HepG2 (cell line): ENCODE measurements around the gene PSMA7. TPM values are rescaled to one million over a fixed set of nuclear protein-coding genes. Genes with fewer than 3 reads are reported as not detected.

Experiments
- CENPBD1 ChIP-seq: sonication (generic); formaldehyde crosslinking; IDR thresholded peaks from 2 replicates; pipeline ENCODE4 v1.8.0; 2022; ENCODE audit warnings: missing genetic modification reagents, low read depth, mild to moderate bottlenecking, borderline replicate concordance
- DPF2 ChIP-seq: sonication (generic); formaldehyde crosslinking; IDR thresholded peaks from 2 replicates; pipeline ENCODE4 v1.4.0; 2020; ENCODE audit warnings: mild to moderate bottlenecking, low read depth, missing genetic modification reagents, borderline replicate concordance
- HOMEZ ChIP-seq: IDR thresholded peaks from 2 replicates; pipeline ENCODE4 v1.6.1; 2016; ENCODE audit warnings: low read depth
- NPAS2 ChIP-seq: sonication (generic); formaldehyde crosslinking; IDR thresholded peaks from 2 replicates; pipeline ENCODE4 v1.8.0; 2022; ENCODE audit warnings: mild to moderate bottlenecking, missing genetic modification reagents, borderline replicate concordance
- RFX5 ChIP-seq: IDR thresholded peaks from 2 replicates; pipeline ENCODE4 v1.6.1; 2011; ENCODE audit warnings: low read depth, low read length, improper control_type of control experiment
- SAP130 ChIP-seq: IDR thresholded peaks from 2 replicates; pipeline ENCODE4 v1.6.1; 2016; ENCODE audit warnings: low read depth
- STAT6 ChIP-seq: sonication (generic); formaldehyde crosslinking; IDR thresholded peaks from 2 replicates; pipeline ENCODE4 v1.4.0; 2020; ENCODE audit warnings: missing genetic modification reagents, mild to moderate bottlenecking, borderline replicate concordance
- ZFP1 ChIP-seq: IDR thresholded peaks from 2 replicates; pipeline ENCODE4 v1.6.1; 2016
- ZFP36L2 ChIP-seq: sonication (generic); formaldehyde crosslinking; IDR thresholded peaks from 2 replicates; pipeline ENCODE4 v1.4.0; 2020; ENCODE audit warnings: missing genetic modification reagents
- ZFY ChIP-seq: sonication (generic); formaldehyde crosslinking; IDR thresholded peaks from 2 replicates; pipeline ENCODE4 v1.4.0; 2020; ENCODE audit warnings: missing genetic modification reagents
- ZNF101 ChIP-seq: sonication (generic); formaldehyde crosslinking; IDR thresholded peaks from 2 replicates; pipeline ENCODE4 v1.4.0; 2020; ENCODE audit warnings: mild to moderate bottlenecking, low read depth, missing genetic modification reagents, borderline replicate concordance
- ZNF354B ChIP-seq: sonication (generic); formaldehyde crosslinking; IDR thresholded peaks from 2 replicates; pipeline ENCODE4 v1.8.0; 2022; ENCODE audit warnings: mild to moderate bottlenecking, missing genetic modification reagents
- ZNF687 ChIP-seq: sonication (generic); formaldehyde crosslinking; IDR thresholded peaks from 2 replicates; pipeline ENCODE4 v1.5.1; 2020; ENCODE audit warnings: mild to moderate bottlenecking, missing genetic modification reagents, moderate library complexity
- ZSCAN25 ChIP-seq: sonication (generic); formaldehyde crosslinking; IDR thresholded peaks from 2 replicates; pipeline ENCODE4 v1.8.0; 2022; ENCODE audit warnings: mild to moderate bottlenecking, missing genetic modification reagents
- ZSCAN30 ChIP-seq: sonication (generic); formaldehyde crosslinking; IDR thresholded peaks from 2 replicates; pipeline ENCODE4 v1.5.0; 2020; ENCODE audit warnings: mild to moderate bottlenecking, missing genetic modification reagents
- polyA plus RNA-seq, 8 experiments: library from polyadenylated mRNA; depleted of rRNA in 3 of 8; stranded (reverse) in 7 of 8; unstranded in 1 of 8; fragments of >200 nt; fragmentation: Illumina TruSeq in 4 of 8; extraction: Trizol in 4 of 8; gene quantifications; 2 replicates each; pipeline versions ENCODE4 v1.2.1 to v1.2.3, GENCODE V29; 2011 to 2016; ENCODE audit warnings: low read depth in 4 of 8, missing spikeins in 1 of 8, mixed read lengths in 1 of 8; ENCODE audit not compliant: insufficient read depth in 1 of 8
- total RNA-seq, 5 experiments: library from RNA; depleted of rRNA; stranded (reverse); fragments of >200 nt; fragmentation: Illumina TruSeq; extraction: Trizol; gene quantifications; 2 replicates each; pipeline ENCODE4 v1.2.3, GENCODE V29; 2016; ENCODE audit warnings: low read depth in 1 of 5
- TF ChIP-seq, protein P1 (sequence below): sonication (generic); formaldehyde crosslinking; IDR thresholded peaks from 2 replicates; pipeline ENCODE4 v1.4.0; 2020; ENCODE audit warnings: missing genetic modification reagents
- TF ChIP-seq, protein P2 (sequence below): sonication (generic); formaldehyde crosslinking; conservative IDR thresholded peaks from 2 replicates; pipeline ENCODE4 v1.4.0; 2020; ENCODE audit warnings: missing genetic modification reagents

The PSMA7 gene
- total and polyA plus RNA-seq, 2 of the 13 experiments (the other 11 are each of a cell fraction or from before 2014, with no cell fraction given): 531 to 631 TPM

- peak; percentile 26 for TF ChIP-seq SAP130
- TF ChIP-seq ZNF687 (CRISPR knock-in tag): no peak; the same call in 1 of the 2 replicates
- no peak for TF ChIP-seq STAT6 (CRISPR knock-in tag)
- TF ChIP-seq ZFP1 (CRISPR knock-in tag): no peak
- TF ChIP-seq, protein P1, sequence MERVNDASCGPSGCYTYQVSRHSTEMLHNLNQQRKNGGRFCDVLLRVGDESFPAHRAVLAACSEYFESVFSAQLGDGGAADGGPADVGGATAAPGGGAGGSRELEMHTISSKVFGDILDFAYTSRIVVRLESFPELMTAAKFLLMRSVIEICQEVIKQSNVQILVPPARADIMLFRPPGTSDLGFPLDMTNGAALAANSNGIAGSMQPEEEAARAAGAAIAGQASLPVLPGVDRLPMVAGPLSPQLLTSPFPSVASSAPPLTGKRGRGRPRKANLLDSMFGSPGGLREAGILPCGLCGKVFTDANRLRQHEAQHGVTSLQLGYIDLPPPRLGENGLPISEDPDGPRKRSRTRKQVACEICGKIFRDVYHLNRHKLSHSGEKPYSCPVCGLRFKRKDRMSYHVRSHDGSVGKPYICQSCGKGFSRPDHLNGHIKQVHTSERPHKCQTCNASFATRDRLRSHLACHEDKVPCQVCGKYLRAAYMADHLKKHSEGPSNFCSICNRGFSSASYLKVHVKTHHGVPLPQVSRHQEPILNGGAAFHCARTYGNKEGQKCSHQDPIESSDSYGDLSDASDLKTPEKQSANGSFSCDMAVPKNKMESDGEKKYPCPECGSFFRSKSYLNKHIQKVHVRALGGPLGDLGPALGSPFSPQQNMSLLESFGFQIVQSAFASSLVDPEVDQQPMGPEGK (CRISPR knock-in tag): no peak
- TF ChIP-seq NPAS2 (CRISPR knock-in tag): no peak
- no peak for TF ChIP-seq DPF2 (CRISPR knock-in tag)
- TF ChIP-seq ZFP36L2 (CRISPR knock-in tag): no peak
- no peak for TF ChIP-seq ZNF354B
- TF ChIP-seq CENPBD1 (CRISPR knock-in tag): no peak
- TF ChIP-seq, protein P2, sequence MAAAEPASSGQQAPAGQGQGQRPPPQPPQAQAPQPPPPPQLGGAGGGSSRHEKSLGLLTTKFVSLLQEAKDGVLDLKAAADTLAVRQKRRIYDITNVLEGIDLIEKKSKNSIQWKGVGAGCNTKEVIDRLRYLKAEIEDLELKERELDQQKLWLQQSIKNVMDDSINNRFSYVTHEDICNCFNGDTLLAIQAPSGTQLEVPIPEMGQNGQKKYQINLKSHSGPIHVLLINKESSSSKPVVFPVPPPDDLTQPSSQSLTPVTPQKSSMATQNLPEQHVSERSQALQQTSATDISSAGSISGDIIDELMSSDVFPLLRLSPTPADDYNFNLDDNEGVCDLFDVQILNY (CRISPR knock-in tag): no peak
- TF ChIP-seq ZNF101 (CRISPR knock-in tag): no peak
- TF ChIP-seq HOMEZ: no peak
- no peak for TF ChIP-seq RFX5
- TF ChIP-seq ZSCAN25 (CRISPR knock-in tag): no peak
- TF ChIP-seq ZFY (CRISPR knock-in tag): no peak
- no peak for TF ChIP-seq ZSCAN30
Measured at GRCh38 chr20:62142252-62143080, 728 bp downstream of the PSMA7 start (continued).
